HL-60/S4 treated with retinoic acid at 250 ng/mL for 4 days and 3 days (cell line): Measurements from ENCODE around the gene DNAJB7.
"Not testable (repeated sequence)": the region's sequence is repeated elsewhere in the genome, so short reads cannot be mapped to it uniquely, and the experiment has no call there.

Experiments used
- in situ Hi-C: fragments of 300-500 bp; cut with MboI; formaldehyde crosslinking; loops from 2 replicates; pipeline ENCODE4 v1.7.0; 2022; ENCODE audit warnings: low sequenced_read_pairs

The DNAJB7 gene

GRCh38 chr22:40845816-40846215 lies 16.1 kb downstream of the DNAJB7 start:
- in situ Hi-C loops = not testable (repeated sequence)

DNA sequence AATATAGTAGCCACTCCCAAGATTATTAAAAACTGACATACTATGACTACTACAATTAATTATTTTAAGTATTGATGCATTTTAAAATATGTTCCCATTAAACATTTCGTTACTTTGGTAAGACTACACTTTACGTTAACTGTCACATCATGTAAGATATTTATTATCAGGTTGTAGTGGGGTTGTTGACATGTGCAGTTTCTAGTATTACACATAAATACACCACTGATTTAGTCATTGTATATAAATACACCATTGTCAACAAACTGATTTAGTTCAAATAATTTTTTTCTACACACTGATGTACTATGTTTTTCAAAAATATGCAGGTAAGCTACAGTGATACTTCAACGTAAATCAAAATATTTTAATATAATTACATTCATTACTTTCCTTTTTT lies 17.0 kb downstream of the DNAJB7 start:
- in situ Hi-C loops = no loop called here

DNA sequence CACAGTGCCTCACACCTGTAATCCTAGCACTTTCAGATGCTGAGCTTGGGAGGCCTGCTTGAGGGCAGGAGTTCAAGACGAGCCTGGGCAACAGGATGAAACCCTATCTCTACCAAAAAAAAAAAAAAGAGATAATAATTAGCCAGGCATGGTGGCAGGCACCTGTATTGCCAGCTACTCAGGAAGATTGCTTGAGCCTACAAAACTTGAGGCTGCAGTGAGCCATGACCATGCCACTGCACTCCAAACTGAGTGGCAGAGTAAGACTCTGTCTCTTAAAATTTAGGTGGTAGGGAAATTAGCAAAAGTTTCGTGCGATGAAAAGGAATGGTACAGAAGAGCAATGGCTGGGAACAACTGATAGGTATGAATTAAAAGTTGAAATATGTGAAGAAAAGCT lies 23.4 kb downstream of the DNAJB7 start:
- in situ Hi-C loops = no loop called here

DNA sequence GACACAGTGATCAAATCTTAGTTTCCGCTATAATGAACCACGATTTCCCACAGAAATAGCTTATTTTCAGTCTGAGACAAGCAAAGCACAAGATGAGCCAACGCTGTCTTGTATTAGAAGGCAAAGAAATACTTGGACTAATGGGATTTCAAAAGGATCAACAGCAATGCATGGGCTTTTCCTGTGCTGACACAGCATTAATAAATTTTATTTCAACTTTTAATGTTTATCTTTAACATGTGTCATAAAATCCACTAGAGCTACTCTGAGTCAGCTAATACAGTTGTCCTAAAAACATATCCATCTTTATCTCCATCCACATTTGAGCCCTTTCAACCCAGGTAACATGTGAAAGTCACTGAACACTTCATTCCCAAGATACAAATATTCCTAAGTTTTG lies 27.3 kb downstream of the DNAJB7 start:
- in situ Hi-C loops = no loop called here

DNA sequence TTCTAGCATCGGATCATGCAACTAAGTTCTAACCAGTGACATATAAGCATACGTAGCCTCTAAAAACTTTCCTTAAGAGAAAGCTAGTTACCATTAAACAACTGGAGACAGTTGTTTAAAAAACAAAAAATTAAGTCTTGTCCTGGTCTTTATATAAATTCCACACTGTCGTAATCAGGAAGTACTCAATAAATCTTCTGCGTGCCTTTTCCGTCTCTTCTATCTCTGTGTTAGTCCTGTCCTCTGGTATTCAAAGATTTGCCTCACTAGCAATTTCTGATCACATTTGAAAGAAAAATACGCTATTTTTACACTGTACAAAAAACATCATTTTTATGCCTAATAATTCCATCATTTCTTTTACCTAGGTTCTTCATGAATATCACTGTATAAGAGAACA lies 32.8 kb downstream of the DNAJB7 start:
- in situ Hi-C loops = no loop called here

DNA sequence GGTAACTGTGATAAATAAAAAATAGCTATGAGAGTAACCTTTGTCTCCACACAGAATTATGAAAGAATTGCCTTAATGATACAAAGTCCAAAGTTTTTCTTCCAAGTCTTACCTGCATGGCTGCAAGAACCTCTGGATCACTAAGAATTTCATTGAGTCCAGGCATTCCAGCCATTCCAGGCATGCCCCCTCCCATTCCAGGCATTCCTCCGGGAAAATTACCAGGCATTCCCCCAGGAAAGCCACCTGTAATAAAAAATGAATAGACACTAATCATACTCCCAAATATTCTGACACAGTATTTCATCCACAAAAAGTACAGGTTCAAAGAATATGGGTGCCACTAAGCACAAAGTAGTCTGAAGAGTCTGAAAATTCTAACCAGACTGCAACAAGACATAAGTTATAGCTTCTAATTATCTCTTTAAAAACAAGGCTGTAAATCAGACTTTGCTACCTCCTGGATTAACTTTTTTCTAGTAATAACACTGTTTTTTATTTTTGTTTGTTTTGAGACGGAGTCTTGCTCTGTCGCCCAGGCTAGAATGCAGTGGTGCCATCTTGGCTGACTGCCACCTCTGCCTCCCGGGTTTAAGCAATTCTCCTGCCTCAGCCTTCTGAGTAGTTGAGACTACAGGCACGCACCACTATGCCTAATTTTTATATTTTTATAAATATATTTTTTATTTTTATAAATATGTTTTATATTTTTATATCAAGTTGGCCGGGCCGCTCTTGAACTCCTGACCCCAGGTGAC lies 34.8 kb downstream of the DNAJB7 start:
- in situ Hi-C loops = no loop called here

DNA sequence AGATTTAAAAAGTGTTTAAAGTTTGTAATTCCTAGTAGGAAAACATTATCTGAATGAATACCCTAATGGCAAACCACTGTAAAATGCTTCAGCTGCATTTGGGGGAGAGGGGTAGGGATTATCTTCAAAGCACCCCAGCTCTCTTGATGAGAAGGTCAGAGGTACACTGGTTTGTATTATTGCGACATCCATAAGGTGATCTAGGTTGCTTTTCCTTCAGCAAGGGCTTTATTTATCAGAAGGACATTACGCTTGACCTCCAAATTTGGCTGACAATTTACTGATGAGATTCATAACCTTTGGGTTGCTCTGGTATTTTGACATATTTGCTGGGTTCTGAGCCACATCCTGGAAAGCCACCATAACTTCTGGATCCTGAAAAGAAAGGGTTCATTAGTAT lies 35.6 kb downstream of the DNAJB7 start:
- in situ Hi-C loops = not testable (repeated sequence)

DNA sequence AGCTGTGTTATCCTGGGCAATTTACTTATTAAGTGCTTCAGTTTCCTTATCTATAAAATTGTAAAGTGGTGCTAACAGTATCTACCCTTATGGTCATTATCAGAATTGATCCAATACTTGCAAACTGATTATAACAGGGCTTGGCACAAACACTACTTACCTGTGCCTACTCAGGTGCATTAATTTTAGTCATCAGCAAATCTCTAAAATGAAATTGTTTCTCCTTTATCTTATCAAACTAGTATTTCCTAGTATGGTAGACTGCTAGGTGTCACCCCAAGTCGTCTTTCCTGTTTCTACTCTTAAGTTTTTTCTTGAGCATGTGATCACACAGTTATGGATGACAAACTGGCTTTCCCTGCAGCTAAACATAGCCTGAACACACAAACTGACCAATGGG lies 38.5 kb downstream of the DNAJB7 start:
- in situ Hi-C loops = no loop called here

- in situ Hi-C loops = no loop called here
These were observed 42.2 kb downstream of the DNAJB7 start for GRCh38 chr22:40819599-40820140.

DNA sequence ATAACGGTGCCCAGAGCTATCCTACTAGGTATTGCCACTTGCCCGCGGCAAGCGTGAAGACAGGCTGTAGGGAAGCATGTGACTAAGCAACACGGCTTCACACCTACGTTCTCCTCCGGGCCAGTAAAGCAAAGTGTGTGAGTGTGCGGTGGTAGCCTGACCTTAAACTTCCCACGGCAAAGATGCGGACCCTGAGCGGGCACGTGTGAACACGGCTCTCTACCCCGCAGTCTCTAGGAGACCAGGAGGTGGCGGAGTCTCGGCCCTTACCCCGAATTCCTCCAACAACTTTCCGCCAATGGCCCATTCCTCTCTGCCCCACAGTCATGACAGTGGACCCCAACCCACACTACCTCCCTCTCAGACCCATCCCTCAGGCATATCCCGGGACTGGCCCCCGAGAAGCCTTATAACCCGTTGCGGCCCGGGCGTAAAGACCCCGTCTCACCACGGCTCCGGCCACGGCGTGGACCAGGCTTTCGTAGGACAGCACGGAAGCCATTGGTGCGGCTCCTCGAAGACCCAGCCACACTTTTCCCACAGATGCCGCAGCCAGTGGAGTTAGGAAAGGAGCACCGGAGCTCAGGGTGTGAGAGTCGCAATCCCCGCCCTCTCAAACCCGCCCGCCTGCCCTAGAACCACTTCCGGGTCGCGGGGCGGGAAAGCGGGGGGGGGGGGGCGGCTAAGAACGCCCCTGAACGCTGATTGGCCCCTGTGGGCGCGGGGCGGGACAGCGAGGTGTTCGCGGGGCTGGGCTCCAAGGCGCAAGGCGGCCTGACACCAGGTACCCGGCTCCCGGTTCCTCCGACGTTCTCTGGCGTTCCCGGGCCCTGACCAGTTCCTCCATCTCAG lies 42.9 kb downstream of the DNAJB7 start, which contains the start of gene SLC25A17:
Gene SLC25A17, minus strand, starts transcription at position 600 of the 852 bp plus-strand sequence. Its CDS starts 98 bp downstream, at position 502.
- in situ Hi-C loops = no loop called here

DNA sequence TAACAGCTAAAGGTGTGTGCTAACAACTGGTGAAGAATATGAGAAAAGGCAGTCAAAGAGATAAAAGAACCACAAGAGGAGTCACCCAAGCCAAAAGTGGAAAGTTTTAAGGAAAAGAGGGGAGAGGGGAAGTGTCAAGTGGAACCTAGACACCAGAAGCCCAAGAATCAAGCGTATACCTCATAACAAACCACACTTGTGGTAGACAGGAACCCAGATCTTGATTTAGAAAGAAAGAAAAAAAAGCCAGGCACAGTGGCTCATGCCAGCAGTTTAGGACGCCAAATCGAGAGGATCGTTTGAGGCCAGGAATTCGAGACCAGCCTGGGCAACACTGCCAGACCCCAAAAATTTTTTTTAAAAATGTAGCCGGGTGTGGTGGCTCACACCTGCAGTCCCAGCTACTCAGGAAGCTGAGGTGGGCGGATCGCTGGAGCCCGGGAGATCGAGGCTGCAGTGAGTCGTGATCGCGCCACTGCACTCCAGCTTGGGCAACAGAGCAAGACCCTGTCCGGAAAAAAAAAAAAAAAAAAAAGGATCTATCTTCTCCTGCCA lies 43.6 kb downstream of the DNAJB7 start:
- in situ Hi-C loops = no loop called here

DNA sequence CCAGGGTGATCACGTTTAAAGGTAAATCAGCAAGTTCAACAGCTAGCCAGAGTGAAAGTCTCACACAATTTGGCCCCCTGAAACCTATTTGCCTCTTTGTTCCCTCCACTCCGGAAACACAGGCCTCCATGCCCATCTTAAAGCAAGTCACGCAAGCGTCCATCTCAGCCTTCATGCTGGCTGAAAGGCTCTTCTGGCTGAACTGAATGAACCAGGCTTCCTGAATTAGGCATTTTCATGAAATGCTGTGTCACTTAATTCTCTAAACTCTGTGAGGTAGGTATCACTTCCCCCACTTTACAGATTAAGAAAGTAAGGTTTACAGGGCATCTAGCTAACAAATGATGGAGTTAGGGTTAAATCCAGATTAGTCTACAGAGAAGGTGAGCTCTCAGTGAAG lies 44.2 kb downstream of the DNAJB7 start:
- in situ Hi-C loops = no loop called here

DNA sequence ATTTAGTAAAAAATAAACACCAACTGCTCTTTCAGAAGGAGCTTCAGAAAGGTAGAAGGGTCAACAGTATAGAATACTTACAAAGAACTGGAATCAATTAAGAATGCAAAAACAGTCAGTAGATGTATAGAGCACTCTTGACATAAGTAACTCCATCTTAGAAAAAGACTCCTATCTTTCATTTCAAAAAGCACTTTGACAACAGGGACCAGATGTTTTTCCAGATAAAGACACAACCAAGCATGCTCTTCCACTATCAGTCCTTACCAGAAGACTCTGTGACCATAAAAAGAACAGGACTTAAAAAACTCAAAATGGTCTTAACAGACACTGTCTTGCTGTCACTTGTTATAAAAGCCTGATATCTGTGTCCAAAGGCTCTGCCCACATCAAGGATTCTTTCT lies 48.0 kb downstream of the DNAJB7 start:
- in situ Hi-C loops = no loop called here
